WTC11 (cell line): ENCODE results near the gene VANGL2. TPM values are rescaled to one million over a fixed set of nuclear protein-coding genes. Genes with fewer than 3 reads are reported as not detected.

ENCODE experiments used
- ATAC-seq: fragments of 200-7000 bp; cut with Tn5 transposase; 2 replicates; pipeline ENCODE4 v1.10.0; 2021; ENCODE audit warnings: mild to moderate bottlenecking, moderate library complexity
- CTCF ChIA-PET: fragments of 300-600 bp; sonication (Branson Sonifier 250); formaldehyde crosslinking; loops from one replicate; lab custom pipeline; 2021; ENCODE audit warnings: antibody characterized with exemption; lab: Charles Lee
- POLR2A ChIA-PET: fragments of 350-600 bp; sonication (Branson Sonifier 250); formaldehyde crosslinking; loops from one replicate; lab custom pipeline; 2021; ENCODE audit warnings: antibody characterized with exemption; lab: Charles Lee
- DNase-seq: peaks from one replicate; pipeline ENCODE4 v3.0.0; 2021; ENCODE audit warnings: low spot score
- H3K27ac Mint-ChIP-seq: 2 replicates; pipeline ENCODE4 v1.8.0; 2021; ENCODE audit warnings: mixed read lengths
- H3K27me3 Mint-ChIP-seq: 2 replicates; pipeline ENCODE4 v1.8.0; 2021; ENCODE audit warnings: low read depth, mild to moderate bottlenecking, moderate library complexity, mixed read lengths
- H3K36me3 Mint-ChIP-seq: 2 replicates; pipeline ENCODE4 v1.8.0; 2021; ENCODE audit warnings: mixed read lengths
- H3K4me1 Mint-ChIP-seq: 2 replicates; pipeline ENCODE4 v1.8.0; 2022; ENCODE audit warnings: mixed read lengths
- H3K4me3 Mint-ChIP-seq: 2 replicates; pipeline ENCODE4 v1.8.0; 2021; ENCODE audit warnings: mild to moderate bottlenecking, moderate library complexity, mixed read lengths
- H3K9me3 Mint-ChIP-seq: 2 replicates; pipeline ENCODE4 v1.8.0; 2021; ENCODE audit warnings: mixed read lengths
- CBFB ChIP-seq: sonication (generic); formaldehyde crosslinking; IDR thresholded peaks from 2 replicates; pipeline ENCODE4 v1.8.1; 2022; ENCODE audit warnings: mild to moderate bottlenecking, low read depth, missing genetic modification reagents
- ESRRA ChIP-seq: sonication (generic); formaldehyde crosslinking; IDR thresholded peaks from 2 replicates; pipeline ENCODE4 v1.8.1; 2022; ENCODE audit warnings: mild to moderate bottlenecking, missing genetic modification reagents, borderline replicate concordance
- FOXJ3 ChIP-seq: sonication (generic); formaldehyde crosslinking; IDR thresholded peaks from 2 replicates; pipeline ENCODE4 v1.9.0; 2021; ENCODE audit warnings: missing genetic modification reagents, mild to moderate bottlenecking, borderline replicate concordance
- GABPB1 ChIP-seq: sonication (generic); formaldehyde crosslinking; IDR thresholded peaks from 2 replicates; pipeline ENCODE4 v1.8.1; 2023; ENCODE audit warnings: mild to moderate bottlenecking, missing genetic modification reagents
- KAT7 ChIP-seq: sonication (generic); formaldehyde crosslinking; IDR thresholded peaks from 2 replicates; pipeline ENCODE4 v1.8.1; 2023; ENCODE audit warnings: missing genetic modification reagents, mild to moderate bottlenecking, borderline replicate concordance
- NFE2L1 ChIP-seq: sonication (generic); formaldehyde crosslinking; IDR thresholded peaks from 2 replicates; pipeline ENCODE4 v1.8.1; 2023; ENCODE audit warnings: missing genetic modification reagents
- RORB ChIP-seq: fragments of 250-450 bp; sonication (Bioruptor Pico); IDR thresholded peaks from 2 replicates; pipeline ENCODE4 v1.9.0; 2021; ENCODE audit warnings: mild to moderate bottlenecking
- SMAD3 ChIP-seq: sonication (generic); formaldehyde crosslinking; IDR thresholded peaks from 2 replicates; pipeline ENCODE4 v1.8.0; 2022; ENCODE audit warnings: missing genetic modification reagents, mild to moderate bottlenecking, borderline replicate concordance
- SOX15 ChIP-seq: fragments of 250-450 bp; sonication (Bioruptor Pico); IDR thresholded peaks from 2 replicates; pipeline ENCODE4 v1.9.0; 2021; ENCODE audit warnings: mild to moderate bottlenecking
- TEAD4 ChIP-seq: sonication (generic); formaldehyde crosslinking; IDR thresholded peaks from 2 replicates; pipeline ENCODE4 v1.8.0; 2022; ENCODE audit warnings: mild to moderate bottlenecking, missing genetic modification reagents
- ZNF232 ChIP-seq: sonication (generic); formaldehyde crosslinking; IDR thresholded peaks from 2 replicates; pipeline ENCODE4 v1.8.0; 2022; ENCODE audit warnings: mild to moderate bottlenecking, missing genetic modification reagents
- ZNF317 ChIP-seq: sonication (generic); formaldehyde crosslinking; IDR thresholded peaks from 2 replicates; pipeline ENCODE4 v1.8.1; 2023; ENCODE audit warnings: low read depth, mild to moderate bottlenecking, moderate library complexity, missing genetic modification reagents, borderline replicate concordance
- ZNF416 ChIP-seq: fragments of 250-450 bp; sonication (Bioruptor Pico); IDR thresholded peaks from 2 replicates; pipeline ENCODE4 v1.9.0; 2021; ENCODE audit warnings: mild to moderate bottlenecking, inconsistent platforms
- ZNF423 ChIP-seq: fragments of 250-450 bp; sonication (Bioruptor Pico); IDR thresholded peaks from 2 replicates; pipeline ENCODE4 v2.1.2; 2022; ENCODE audit warnings: mild to moderate bottlenecking, moderate library complexity
- ZNF671 ChIP-seq: fragments of 250-450 bp; sonication (Bioruptor Pico); IDR thresholded peaks from 2 replicates; pipeline ENCODE4 v1.8.0; 2021; ENCODE audit warnings: mild to moderate bottlenecking
- total RNA-seq: library from RNA; stranded (reverse); gene quantifications from 3 replicates; pipeline ENCODE4 v1.2.3, GENCODE V29; 2021
- TF ChIP-seq, protein P1 (sequence below): sonication (generic); formaldehyde crosslinking; IDR thresholded peaks from 2 replicates; pipeline ENCODE4 v1.8.1; 2023; ENCODE audit warnings: mild to moderate bottlenecking, moderate library complexity, missing genetic modification reagents
- TF ChIP-seq, protein P2 (sequence below): sonication (generic); formaldehyde crosslinking; IDR thresholded peaks from 2 replicates; pipeline ENCODE4 v1.8.0; 2022; ENCODE audit warnings: mild to moderate bottlenecking, missing genetic modification reagents
- TF ChIP-seq, protein P3 (sequence below): sonication (generic); formaldehyde crosslinking; IDR thresholded peaks from 2 replicates; pipeline ENCODE4 v1.8.1; 2023; ENCODE audit warnings: mild to moderate bottlenecking, missing genetic modification reagents, moderate library complexity
- TF ChIP-seq, protein P4 (sequence below): fragments of 250-450 bp; sonication (Bioruptor Pico); IDR thresholded peaks from 2 replicates; pipeline ENCODE4 v1.9.0; 2021; ENCODE audit warnings: mild to moderate bottlenecking
- TF ChIP-seq, protein P5 (sequence below): sonication (generic); formaldehyde crosslinking; IDR thresholded peaks from 2 replicates; pipeline ENCODE4 v1.8.0; 2022; ENCODE audit warnings: missing genetic modification reagents
- TF ChIP-seq, protein P6 (sequence below): sonication (generic); formaldehyde crosslinking; conservative IDR thresholded peaks from 2 replicates; pipeline ENCODE4 v1.8.1; 2022; ENCODE audit warnings: mild to moderate bottlenecking, missing genetic modification reagents

Gene VANGL2
- total RNA-seq, 1 experiment from 2014 or later: 68.0 TPM

DNA sequence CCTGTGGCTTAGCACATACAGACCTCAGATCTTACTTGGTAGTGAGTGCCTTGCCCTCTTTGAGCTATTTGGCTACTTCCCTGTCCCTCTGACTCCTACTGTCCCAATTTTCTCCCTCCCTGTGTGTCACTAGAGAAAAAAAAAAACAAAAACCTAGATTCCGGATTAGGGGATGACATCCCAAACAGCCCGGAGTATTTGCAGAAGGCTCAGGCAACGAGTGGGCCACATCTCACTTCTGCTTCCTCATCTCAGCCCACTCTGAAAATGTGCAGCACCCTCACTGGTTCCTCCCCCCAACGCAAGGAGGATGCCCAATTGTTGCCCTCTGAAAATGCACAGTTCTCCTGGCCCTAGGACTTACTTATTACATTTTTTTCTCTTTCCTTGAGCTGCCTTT lies 28.6 kb upstream of the VANGL2 start:
- Mint-ChIP-seq H3K36me3 (no peaks in the 10 kb centered on the region), H3K4me1 (peaks cover 36% of the 10 kb centered on the region), H3K27ac (no peak overlapping the region), H3K4me3 (no peak overlapping the region), H3K27me3 (no peaks in the 10 kb centered on the region), H3K9me3 (no peaks in the 10 kb centered on the region)
- ATAC-seq (no peak), DNase-seq (no peak)
- TF ChIP-seq ZNF317 (CRISPR knock-in tag): 0 out of 2 replicates have a peak, but pooled peaks have one; percentile 38
- TF ChIP-seq, protein P1, sequence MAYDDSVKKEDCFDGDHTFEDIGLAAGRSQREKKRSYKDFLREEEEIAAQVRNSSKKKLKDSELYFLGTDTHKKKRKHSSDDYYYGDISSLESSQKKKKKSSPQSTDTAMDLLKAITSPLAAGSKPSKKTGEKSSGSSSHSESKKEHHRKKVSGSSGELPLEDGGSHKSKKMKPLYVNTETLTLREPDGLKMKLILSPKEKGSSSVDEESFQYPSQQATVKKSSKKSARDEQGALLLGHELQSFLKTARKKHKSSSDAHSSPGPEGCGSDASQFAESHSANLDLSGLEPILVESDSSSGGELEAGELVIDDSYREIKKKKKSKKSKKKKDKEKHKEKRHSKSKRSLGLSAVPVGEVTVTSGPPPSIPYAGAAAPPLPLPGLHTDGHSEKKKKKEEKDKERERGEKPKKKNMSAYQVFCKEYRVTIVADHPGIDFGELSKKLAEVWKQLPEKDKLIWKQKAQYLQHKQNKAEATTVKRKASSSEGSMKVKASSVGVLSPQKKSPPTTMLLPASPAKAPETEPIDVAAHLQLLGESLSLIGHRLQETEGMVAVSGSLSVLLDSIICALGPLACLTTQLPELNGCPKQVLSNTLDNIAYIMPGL (CRISPR knock-in tag): no peak
- ChIA-PET CTCF (interaction anchor here (1.2 to 2.0 kb wide), 5 partner anchors 9 to 120 kb away, joined by 3 to 20 read pairs (median 6); no protein-coding TSS in a partner anchor), POLR2A (interaction anchor here (0.7 to 2.1 kb wide), 2 partner anchors 9 to 227 kb away, joined by 3 to 9 read pairs; no protein-coding TSS in a partner anchor)

DNA sequence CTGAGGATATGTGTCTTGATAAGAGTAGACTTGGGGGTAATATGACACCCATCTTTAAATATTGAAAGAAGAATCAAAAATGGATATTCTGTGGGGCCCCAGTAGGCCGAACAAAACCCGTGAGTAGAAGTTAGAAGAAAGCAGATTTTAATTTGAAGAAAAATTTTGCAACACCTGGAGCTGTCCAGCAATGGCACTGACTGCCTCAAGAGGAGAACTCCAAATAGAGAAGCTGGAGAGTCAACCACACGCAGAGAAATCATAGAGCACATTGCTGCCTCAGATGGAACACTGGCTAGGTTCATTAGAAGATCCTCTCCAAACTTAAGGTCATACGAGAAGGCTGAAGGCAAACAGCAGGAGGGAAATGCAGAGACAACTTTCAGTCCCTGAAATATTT lies 26.7 kb upstream of the VANGL2 start:
- TF ChIP-seq FOXJ3 (CRISPR knock-in tag) (no peak), ESRRA (CRISPR knock-in tag) (no peak), CBFB (CRISPR knock-in tag) (no peak), ZNF423 (no peak), GABPB1 (CRISPR knock-in tag) (no peak), SOX15 (no peak), RORB (CRISPR knock-in tag) (no peak), TEAD4 (CRISPR knock-in tag) (no peak), SMAD3 (CRISPR knock-in tag) (no peak), ZNF416 (CRISPR knock-in tag) (no peak), ZNF232 (no peak), NFE2L1 (no peak), KAT7 (CRISPR knock-in tag) (no peak), ZNF671 (CRISPR knock-in tag) (no peak)
- TF ChIP-seq, protein P2, sequence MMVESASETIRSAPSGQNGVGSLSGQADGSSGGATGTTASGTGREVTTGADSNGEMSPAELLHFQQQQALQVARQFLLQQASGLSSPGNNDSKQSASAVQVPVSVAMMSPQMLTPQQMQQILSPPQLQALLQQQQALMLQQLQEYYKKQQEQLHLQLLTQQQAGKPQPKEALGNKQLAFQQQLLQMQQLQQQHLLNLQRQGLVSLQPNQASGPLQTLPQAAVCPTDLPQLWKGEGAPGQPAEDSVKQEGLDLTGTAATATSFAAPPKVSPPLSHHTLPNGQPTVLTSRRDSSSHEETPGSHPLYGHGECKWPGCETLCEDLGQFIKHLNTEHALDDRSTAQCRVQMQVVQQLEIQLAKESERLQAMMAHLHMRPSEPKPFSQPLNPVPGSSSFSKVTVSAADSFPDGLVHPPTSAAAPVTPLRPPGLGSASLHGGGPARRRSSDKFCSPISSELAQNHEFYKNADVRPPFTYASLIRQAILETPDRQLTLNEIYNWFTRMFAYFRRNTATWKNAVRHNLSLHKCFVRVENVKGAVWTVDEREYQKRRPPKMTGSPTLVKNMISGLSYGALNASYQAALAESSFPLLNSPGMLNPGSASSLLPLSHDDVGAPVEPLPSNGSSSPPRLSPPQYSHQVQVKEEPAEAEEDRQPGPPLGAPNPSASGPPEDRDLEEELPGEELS (CRISPR knock-in tag): no peak
- TF ChIP-seq, protein P3, sequence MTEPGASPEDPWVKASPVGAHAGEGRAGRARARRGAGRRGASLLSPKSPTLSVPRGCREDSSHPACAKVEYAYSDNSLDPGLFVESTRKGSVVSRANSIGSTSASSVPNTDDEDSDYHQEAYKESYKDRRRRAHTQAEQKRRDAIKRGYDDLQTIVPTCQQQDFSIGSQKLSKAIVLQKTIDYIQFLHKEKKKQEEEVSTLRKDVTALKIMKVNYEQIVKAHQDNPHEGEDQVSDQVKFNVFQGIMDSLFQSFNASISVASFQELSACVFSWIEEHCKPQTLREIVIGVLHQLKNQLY (CRISPR knock-in tag): no peak
- TF ChIP-seq, protein P4, sequence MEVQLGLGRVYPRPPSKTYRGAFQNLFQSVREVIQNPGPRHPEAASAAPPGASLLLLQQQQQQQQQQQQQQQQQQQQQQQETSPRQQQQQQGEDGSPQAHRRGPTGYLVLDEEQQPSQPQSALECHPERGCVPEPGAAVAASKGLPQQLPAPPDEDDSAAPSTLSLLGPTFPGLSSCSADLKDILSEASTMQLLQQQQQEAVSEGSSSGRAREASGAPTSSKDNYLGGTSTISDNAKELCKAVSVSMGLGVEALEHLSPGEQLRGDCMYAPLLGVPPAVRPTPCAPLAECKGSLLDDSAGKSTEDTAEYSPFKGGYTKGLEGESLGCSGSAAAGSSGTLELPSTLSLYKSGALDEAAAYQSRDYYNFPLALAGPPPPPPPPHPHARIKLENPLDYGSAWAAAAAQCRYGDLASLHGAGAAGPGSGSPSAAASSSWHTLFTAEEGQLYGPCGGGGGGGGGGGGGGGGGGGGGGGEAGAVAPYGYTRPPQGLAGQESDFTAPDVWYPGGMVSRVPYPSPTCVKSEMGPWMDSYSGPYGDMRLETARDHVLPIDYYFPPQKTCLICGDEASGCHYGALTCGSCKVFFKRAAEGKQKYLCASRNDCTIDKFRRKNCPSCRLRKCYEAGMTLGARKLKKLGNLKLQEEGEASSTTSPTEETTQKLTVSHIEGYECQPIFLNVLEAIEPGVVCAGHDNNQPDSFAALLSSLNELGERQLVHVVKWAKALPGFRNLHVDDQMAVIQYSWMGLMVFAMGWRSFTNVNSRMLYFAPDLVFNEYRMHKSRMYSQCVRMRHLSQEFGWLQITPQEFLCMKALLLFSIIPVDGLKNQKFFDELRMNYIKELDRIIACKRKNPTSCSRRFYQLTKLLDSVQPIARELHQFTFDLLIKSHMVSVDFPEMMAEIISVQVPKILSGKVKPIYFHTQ: no peak
- TF ChIP-seq, protein P5, sequence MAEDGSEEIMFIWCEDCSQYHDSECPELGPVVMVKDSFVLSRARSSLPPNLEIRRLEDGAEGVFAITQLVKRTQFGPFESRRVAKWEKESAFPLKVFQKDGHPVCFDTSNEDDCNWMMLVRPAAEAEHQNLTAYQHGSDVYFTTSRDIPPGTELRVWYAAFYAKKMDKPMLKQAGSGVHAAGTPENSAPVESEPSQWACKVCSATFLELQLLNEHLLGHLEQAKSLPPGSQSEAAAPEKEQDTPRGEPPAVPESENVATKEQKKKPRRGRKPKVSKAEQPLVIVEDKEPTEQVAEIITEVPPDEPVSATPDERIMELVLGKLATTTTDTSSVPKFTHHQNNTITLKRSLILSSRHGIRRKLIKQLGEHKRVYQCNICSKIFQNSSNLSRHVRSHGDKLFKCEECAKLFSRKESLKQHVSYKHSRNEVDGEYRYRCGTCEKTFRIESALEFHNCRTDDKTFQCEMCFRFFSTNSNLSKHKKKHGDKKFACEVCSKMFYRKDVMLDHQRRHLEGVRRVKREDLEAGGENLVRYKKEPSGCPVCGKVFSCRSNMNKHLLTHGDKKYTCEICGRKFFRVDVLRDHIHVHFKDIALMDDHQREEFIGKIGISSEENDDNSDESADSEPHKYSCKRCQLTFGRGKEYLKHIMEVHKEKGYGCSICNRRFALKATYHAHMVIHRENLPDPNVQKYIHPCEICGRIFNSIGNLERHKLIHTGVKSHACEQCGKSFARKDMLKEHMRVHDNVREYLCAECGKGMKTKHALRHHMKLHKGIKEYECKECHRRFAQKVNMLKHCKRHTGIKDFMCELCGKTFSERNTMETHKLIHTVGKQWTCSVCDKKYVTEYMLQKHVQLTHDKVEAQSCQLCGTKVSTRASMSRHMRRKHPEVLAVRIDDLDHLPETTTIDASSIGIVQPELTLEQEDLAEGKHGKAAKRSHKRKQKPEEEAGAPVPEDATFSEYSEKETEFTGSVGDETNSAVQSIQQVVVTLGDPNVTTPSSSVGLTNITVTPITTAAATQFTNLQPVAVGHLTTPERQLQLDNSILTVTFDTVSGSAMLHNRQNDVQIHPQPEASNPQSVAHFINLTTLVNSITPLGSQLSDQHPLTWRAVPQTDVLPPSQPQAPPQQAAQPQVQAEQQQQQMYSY (CRISPR knock-in tag): no peak
- TF ChIP-seq, protein P6, sequence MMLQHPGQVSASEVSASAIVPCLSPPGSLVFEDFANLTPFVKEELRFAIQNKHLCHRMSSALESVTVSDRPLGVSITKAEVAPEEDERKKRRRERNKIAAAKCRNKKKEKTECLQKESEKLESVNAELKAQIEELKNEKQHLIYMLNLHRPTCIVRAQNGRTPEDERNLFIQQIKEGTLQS (CRISPR knock-in tag): no peak
- ATAC-seq: no peak
- Mint-ChIP-seq H3K9me3 (no peaks in the 10 kb centered on the region), H3K4me3 (no peak overlapping the region), H3K27ac (no peak overlapping the region), H3K27me3 (no peaks in the 10 kb centered on the region), H3K4me1 (peaks cover 40% of the 10 kb centered on the region), H3K36me3 (no peaks in the 10 kb centered on the region)
- no peak for DNase-seq
- ChIA-PET POLR2A (no interaction called here), CTCF (interaction anchor here (1.0 to 8.3 kb wide), 9 partner anchors 10 to 273 kb away, joined by 3 to 199 read pairs (median 19); partner anchors contain the start of genes COPA, NCSTN, NHLH1 and VANGL2)
